Measurements from ENCODE around the gene ESF1.

- TF ChIP-seq, protein P1, sequence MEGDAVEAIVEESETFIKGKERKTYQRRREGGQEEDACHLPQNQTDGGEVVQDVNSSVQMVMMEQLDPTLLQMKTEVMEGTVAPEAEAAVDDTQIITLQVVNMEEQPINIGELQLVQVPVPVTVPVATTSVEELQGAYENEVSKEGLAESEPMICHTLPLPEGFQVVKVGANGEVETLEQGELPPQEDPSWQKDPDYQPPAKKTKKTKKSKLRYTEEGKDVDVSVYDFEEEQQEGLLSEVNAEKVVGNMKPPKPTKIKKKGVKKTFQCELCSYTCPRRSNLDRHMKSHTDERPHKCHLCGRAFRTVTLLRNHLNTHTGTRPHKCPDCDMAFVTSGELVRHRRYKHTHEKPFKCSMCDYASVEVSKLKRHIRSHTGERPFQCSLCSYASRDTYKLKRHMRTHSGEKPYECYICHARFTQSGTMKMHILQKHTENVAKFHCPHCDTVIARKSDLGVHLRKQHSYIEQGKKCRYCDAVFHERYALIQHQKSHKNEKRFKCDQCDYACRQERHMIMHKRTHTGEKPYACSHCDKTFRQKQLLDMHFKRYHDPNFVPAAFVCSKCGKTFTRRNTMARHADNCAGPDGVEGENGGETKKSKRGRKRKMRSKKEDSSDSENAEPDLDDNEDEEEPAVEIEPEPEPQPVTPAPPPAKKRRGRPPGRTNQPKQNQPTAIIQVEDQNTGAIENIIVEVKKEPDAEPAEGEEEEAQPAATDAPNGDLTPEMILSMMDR (conservative IDR thresholded peaks at IDR 0.05; ENCODE audit: low read length), result no peak
- TF ChIP-seq EZH2phosphoT487 (IDR thresholded peaks at IDR 0.05; ENCODE audit: borderline replicate concordance, low read depth, low read length), result no peak
Observed at GRCh38 chr20:13810446-13810845, 25.7 kb upstream of the ESF1 start.
